HepG2 (cell line): ENCODE data around the gene PRPSAP2. TPM values are rescaled to one million over a fixed set of nuclear protein-coding genes. Genes with fewer than 3 reads are reported as not detected.

Experiments used
- ATAC-seq: fragments of 200-7000 bp; cut with Tn5 transposase; 3 replicates; pipeline ENCODE4 v1.9.1; 2020; ENCODE audit warnings: mild to moderate bottlenecking, moderate library complexity
- BruUV-seq: library from RNA; stranded (reverse); fragments of 400-500 nt; replicated peaks from 2 replicates; lab custom pipeline; 2021; lab: Mats Ljungman, UMichigan
- CTCF ChIA-PET: fragments of 300-600 bp; formaldehyde crosslinking; extraction: SDS; loops from one replicate; lab custom pipeline; 2021; ENCODE audit warnings: low total read pairs, inconsistent platforms, low intra/inter-chr PET ratio; lab: Yijun Ruan, JAX
- POLR2A ChIA-PET: fragments of 350-600 bp; sonication (Branson Sonifier 250); formaldehyde crosslinking; loops from one replicate; lab custom pipeline; 2020; ENCODE audit warnings: antibody characterized with exemption, inconsistent platforms; lab: Yijun Ruan, JAX
- DNase-seq: peaks from one replicate; pipeline ENCODE4 v3.0.0-alpha.2; 2015; ENCODE audit warnings: low spot score
- FAIRE-seq: peaks from 3 replicates; lab custom pipeline; 2011; peaks lifted over from hg19 to GRCh38; lab: Jason Lieb, UNC
- H2AFZ ChIP-seq: one replicate; pipeline ENCODE4 v1.6.1; 2011; ENCODE audit warnings: low read length, inconsistent platforms
- H3K27ac ChIP-seq: fragments of 300-600 bp; 3 replicates; pipeline ENCODE4 v1.8.0; 2011; ENCODE audit warnings: mixed run types, mild to moderate bottlenecking, mixed read lengths, low read length, inconsistent platforms; ENCODE audit not compliant: insufficient read depth; ENCODE audit errors: extremely low read length
- H3K27me3 ChIP-seq, 2 experiments: fragments of 200-600 bp in 1 of 2; 2 replicates in 1 of 2; 3 replicates in 1 of 2; pipeline versions ENCODE4 v1.6.0 to v1.8.0; 2011; ENCODE audit warnings: low read length in 2 of 2, mild to moderate bottlenecking in 2 of 2, moderate library complexity in 2 of 2, inconsistent platforms in 1 of 2; ENCODE audit not compliant: insufficient read depth in 2 of 2, control insufficient read depth in 1 of 2
- H3K36me3 ChIP-seq, 2 experiments: fragments of 200-600 bp in 1 of 2; replicated peaks in 1 of 2; 2 replicates in 1 of 2; 3 replicates in 1 of 2; pipeline versions ENCODE4 v1.5.1 to v1.8.0; 2011; ENCODE audit warnings: low read length in 2 of 2, inconsistent platforms in 1 of 2; ENCODE audit not compliant: insufficient read depth in 2 of 2, control insufficient read depth in 1 of 2
- H3K4me1 ChIP-seq: 2 replicates; pipeline ENCODE4 v1.5.1; 2012; ENCODE audit warnings: low read length, inconsistent platforms; ENCODE audit not compliant: insufficient read depth
- H3K4me2 ChIP-seq: 2 replicates; pipeline ENCODE4 v1.6.0; 2011; ENCODE audit warnings: low read depth, low read length, inconsistent platforms
- H3K4me3 ChIP-seq, 3 experiments: fragments of 200-600 bp in 1 of 3; sonication (generic), shearing (Covaris generic) in 1 of 3; replicated peaks in 1 of 3; 2 replicates each; pipeline ENCODE4 v1.5.1; 2011 to 2016; ENCODE audit warnings: low read length in 3 of 3, inconsistent platforms in 2 of 3, low read depth in 2 of 3, mild to moderate bottlenecking in 2 of 3, control low read depth in 1 of 3, mixed read lengths in 1 of 3; ENCODE audit not compliant: insufficient read depth in 1 of 3
- H3K79me2 ChIP-seq: one replicate; pipeline ENCODE4 v1.6.1; 2011; ENCODE audit warnings: low read length, inconsistent platforms; ENCODE audit not compliant: insufficient read depth
- H3K9ac ChIP-seq: 2 replicates; pipeline ENCODE4 v1.6.0; 2011; ENCODE audit warnings: mild to moderate bottlenecking, low read depth, low read length, inconsistent platforms; ENCODE audit not compliant: insufficient read depth
- H3K9me3 ChIP-seq: 2 replicates; pipeline ENCODE4 v1.5.1; 2012; ENCODE audit warnings: mild to moderate bottlenecking, low read length
- H4K20me1 ChIP-seq: 2 replicates; pipeline ENCODE4 v1.6.0; 2011; ENCODE audit warnings: inconsistent platforms, mild to moderate bottlenecking, low read length, moderate library complexity; ENCODE audit not compliant: insufficient read depth
- AKAP8 ChIP-seq: sonication (generic); formaldehyde crosslinking; IDR thresholded peaks from 2 replicates; pipeline ENCODE4 v1.5.1; 2020; ENCODE audit warnings: mild to moderate bottlenecking, missing genetic modification reagents
- ATF7 ChIP-seq, 2 experiments: fragments of 450-650 bp in 1 of 2; sonication (generic) in 1 of 2; formaldehyde crosslinking in 1 of 2; IDR thresholded peaks; 2 replicates each; pipeline versions ENCODE4 v1.4.0 to v1.6.1; 2016 to 2020; ENCODE audit warnings: antibody characterized with exemption in 1 of 2, mild to moderate bottlenecking in 1 of 2, missing genetic modification reagents in 1 of 2
- CREB1 ChIP-seq, 2 experiments: fragments of 450-650 bp in 1 of 2; IDR thresholded peaks; 2 replicates each; pipeline ENCODE4 v1.6.1; 2016 to 2017; ENCODE audit warnings: control low read depth in 1 of 2, mild to moderate bottlenecking in 1 of 2, missing compliant biosample characterization in 1 of 2, missing genetic modification characterization in 1 of 2
- IKZF5 ChIP-seq: IDR thresholded peaks from 2 replicates; pipeline ENCODE4 v1.6.1; 2018; ENCODE audit warnings: missing genetic modification reagents, mild to moderate bottlenecking, missing compliant biosample characterization
- POLR2G ChIP-seq: fragments of 200-400 bp; formaldehyde crosslinking; IDR thresholded peaks from 2 replicates; pipeline ENCODE4 v1.6.1; 2018; ENCODE audit warnings: mild to moderate bottlenecking, low read depth, low read length, moderate library complexity
- SIN3B ChIP-seq: fragments of 150-350 bp; IDR thresholded peaks from 2 replicates; pipeline ENCODE4 v1.6.1; 2014; ENCODE audit warnings: low read length
- XRCC5 ChIP-seq: fragments of 200-400 bp; formaldehyde crosslinking; optimal IDR thresholded peaks from 2 replicates; pipeline ENCODE3; 2017; ENCODE audit warnings: mild to moderate bottlenecking, low read length
- ZFP62 ChIP-seq: sonication (generic); formaldehyde crosslinking; IDR thresholded peaks from 2 replicates; pipeline ENCODE4 v1.4.0; 2020; ENCODE audit warnings: missing genetic modification reagents
- ZNF121 ChIP-seq: sonication (generic); formaldehyde crosslinking; IDR thresholded peaks from 2 replicates; pipeline ENCODE4 v1.5.0; 2020; ENCODE audit warnings: mild to moderate bottlenecking, missing genetic modification reagents
- ZNF501 ChIP-seq: sonication (generic); formaldehyde crosslinking; IDR thresholded peaks from 2 replicates; pipeline ENCODE4 v1.5.1; 2020; ENCODE audit warnings: mild to moderate bottlenecking, moderate library complexity, missing genetic modification reagents
- ZNF737 ChIP-seq: sonication (generic); formaldehyde crosslinking; IDR thresholded peaks from 2 replicates; pipeline ENCODE4 v1.5.0; 2020; ENCODE audit warnings: missing genetic modification reagents, mild to moderate bottlenecking, borderline replicate concordance
- WGBS: methylation state at CpG from one replicate; pipeline ENCODE4 v1.1.6; 2017; ENCODE audit warnings: low lambda C conversion rate; 5-methylcytosine and 5-hydroxymethylcytosine counted together
- in situ Hi-C: cut with HindIII; loops from 2 replicates; pipeline ENCODE4 v1.10.0; 2017; ENCODE audit warnings: low pct_unique_long_range_greater_than_20kb; ENCODE audit not compliant: extremely low pct_ligation_motif_present
- intact Hi-C: fragments of 100-400 bp; cut with micrococcal nuclease; formaldehyde crosslinking; loops from one replicate; pipeline ENCODE4 v1.10.0; 2022; ENCODE audit not compliant: unreplicated experiment
- polyA plus RNA-seq, 8 experiments: library from polyadenylated mRNA; depleted of rRNA in 3 of 8; stranded (reverse) in 7 of 8; unstranded in 1 of 8; fragments of >200 nt; fragmentation: Illumina TruSeq in 4 of 8; extraction: Trizol in 4 of 8; gene quantifications; 2 replicates each; pipeline versions ENCODE4 v1.2.1 to v1.2.3, GENCODE V29; 2011 to 2016; ENCODE audit warnings: low read depth in 4 of 8, missing spikeins in 1 of 8, mixed read lengths in 1 of 8; ENCODE audit not compliant: insufficient read depth in 1 of 8
- total RNA-seq, 5 experiments: library from RNA; depleted of rRNA; stranded (reverse); fragments of >200 nt; fragmentation: Illumina TruSeq; extraction: Trizol; gene quantifications; 2 replicates each; pipeline ENCODE4 v1.2.3, GENCODE V29; 2016; ENCODE audit warnings: low read depth in 1 of 5
- TF ChIP-seq, protein P1 (sequence below): sonication (generic); formaldehyde crosslinking; IDR thresholded peaks from 2 replicates; pipeline ENCODE4 v1.4.0; 2020; ENCODE audit warnings: missing genetic modification reagents

Gene PRPSAP2
- total and polyA plus RNA-seq, 2 of the 13 experiments (the other 11 are each of a cell fraction or from before 2014, with no cell fraction given), result 34.0 to 58.9 TPM

- ChIA-PET CTCF (no interaction called here), POLR2A (no interaction called here)
- no peak overlapping the region for H2AFZ ChIP-seq
- 75% methylated on average over 14 of the region's 14 CpGs for WGBS
- peaks cover 0 to 4% of the 10 kb centered on the region in 2 experiments; a peak in 1 of 5 replicates for H3K27me3 ChIP-seq
- H3K9ac ChIP-seq, result no peak overlapping the region
- intact Hi-C loops (no loop called here), in situ Hi-C loops (no loop called here)
- H3K79me2 ChIP-seq, result no peaks in the 10 kb centered on the region
- FAIRE-seq, result no peak
- H3K9me3 ChIP-seq, result no peaks in the 10 kb centered on the region
- no peak overlapping the region for H3K4me3 ChIP-seq
- ATAC-seq, result peak; percentile 25; the same call in 1 of the 3 replicates
- no peak overlapping the region for H3K27ac ChIP-seq
- H3K36me3 ChIP-seq, result peaks cover 4 to 25% of the 10 kb centered on the region in 2 experiments; a peak in 3 of 5 replicates
- H3K4me1 ChIP-seq, result peaks cover 5% of the 10 kb centered on the region
- H3K4me2 ChIP-seq, result no peak overlapping the region
- TF ChIP-seq ZFP62 (CRISPR knock-in tag), result no peak
- TF ChIP-seq POLR2G, result 0 out of 2 replicates have a peak, but pooled peaks have one; percentile 16
- TF ChIP-seq AKAP8 (CRISPR knock-in tag), result no peak
- no peak for TF ChIP-seq ZNF737
- 0 out of 2 replicates have a peak, but pooled peaks have one; percentile 35 for TF ChIP-seq ZNF121 (CRISPR knock-in tag)
- TF ChIP-seq ZNF501 (CRISPR knock-in tag), result no peak
- no peak for TF ChIP-seq SIN3B
- no peak for TF ChIP-seq IKZF5
- TF ChIP-seq CREB1 (IDR thresholded peaks at IDR 0.05), result peak; percentile 85
- TF ChIP-seq CREB1 (CRISPR knock-in tag; IDR thresholded peaks at IDR 0.05), result no peak
- TF ChIP-seq, protein P1, sequence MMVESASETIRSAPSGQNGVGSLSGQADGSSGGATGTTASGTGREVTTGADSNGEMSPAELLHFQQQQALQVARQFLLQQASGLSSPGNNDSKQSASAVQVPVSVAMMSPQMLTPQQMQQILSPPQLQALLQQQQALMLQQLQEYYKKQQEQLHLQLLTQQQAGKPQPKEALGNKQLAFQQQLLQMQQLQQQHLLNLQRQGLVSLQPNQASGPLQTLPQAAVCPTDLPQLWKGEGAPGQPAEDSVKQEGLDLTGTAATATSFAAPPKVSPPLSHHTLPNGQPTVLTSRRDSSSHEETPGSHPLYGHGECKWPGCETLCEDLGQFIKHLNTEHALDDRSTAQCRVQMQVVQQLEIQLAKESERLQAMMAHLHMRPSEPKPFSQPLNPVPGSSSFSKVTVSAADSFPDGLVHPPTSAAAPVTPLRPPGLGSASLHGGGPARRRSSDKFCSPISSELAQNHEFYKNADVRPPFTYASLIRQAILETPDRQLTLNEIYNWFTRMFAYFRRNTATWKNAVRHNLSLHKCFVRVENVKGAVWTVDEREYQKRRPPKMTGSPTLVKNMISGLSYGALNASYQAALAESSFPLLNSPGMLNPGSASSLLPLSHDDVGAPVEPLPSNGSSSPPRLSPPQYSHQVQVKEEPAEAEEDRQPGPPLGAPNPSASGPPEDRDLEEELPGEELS (CRISPR knock-in tag), result no peak
- no peak for TF ChIP-seq XRCC5
- 0 out of 2 replicates have a peak, but pooled peaks have one; percentile 34 for TF ChIP-seq ATF7 (IDR thresholded peaks at IDR 0.05)
- no peak for TF ChIP-seq ATF7 (CRISPR knock-in tag; IDR thresholded peaks at IDR 0.05)
- H4K20me1 ChIP-seq, result no peaks in the 10 kb centered on the region
- BruUV-seq, result no TSS peak
- no peak for DNase-seq
Observed at GRCh38 chr17:18933102-18934058, 75.4 kb downstream of the PRPSAP2 start.
